NCI-H748 (cell line): ENCODE results near the gene HOGA1.
"Not testable (repeated sequence)": the region's sequence is repeated elsewhere in the genome, so short reads cannot be mapped to it uniquely, and the experiment has no call there.

Experiments
- DNase-seq: peaks from one replicate; lab custom pipeline; 2025; ENCODE audit not compliant: unreplicated experiment; lab: John Stamatoyannopoulos, UW

The HOGA1 gene

DNA sequence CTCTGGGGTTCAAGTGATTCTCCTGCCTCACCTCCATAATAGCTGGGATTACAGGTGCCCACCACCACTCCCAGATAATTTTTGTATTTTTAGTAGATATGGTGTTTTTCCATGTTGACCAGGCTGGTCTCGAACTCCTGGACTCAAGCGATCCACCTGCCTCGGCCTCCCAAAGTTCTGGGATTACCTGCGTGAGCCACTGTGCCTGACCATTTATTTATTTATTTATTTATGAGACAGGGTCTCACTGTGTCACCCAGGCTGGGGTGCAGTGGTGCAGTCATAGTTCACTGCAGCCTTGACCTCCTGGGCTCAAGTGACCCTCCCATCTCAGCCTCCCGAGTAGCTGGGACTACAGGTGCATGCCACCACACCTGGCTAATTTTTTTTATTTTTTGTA, 29.9 kb upstream of the HOGA1 start:
- not testable (repeated sequence) for DNase-seq

DNA sequence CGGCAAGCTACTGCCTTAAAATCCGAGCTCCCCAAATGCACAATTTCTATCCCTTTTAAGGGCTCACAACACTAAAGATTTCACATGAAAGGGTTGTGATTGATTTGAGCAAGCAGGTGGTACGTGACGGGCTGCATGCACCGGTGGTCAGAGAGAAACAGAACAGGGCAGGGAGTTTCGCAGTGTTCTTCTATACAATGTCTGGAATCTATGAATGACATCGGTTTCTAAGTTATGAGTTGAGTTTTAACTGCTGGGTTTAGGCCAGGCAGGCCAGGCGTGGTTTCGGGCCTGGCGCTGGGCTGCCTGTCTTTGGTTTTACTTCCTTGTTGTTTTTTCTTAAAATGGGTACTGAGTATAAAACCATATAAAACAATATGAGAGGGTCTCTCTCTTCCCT, 28.6 kb upstream of the HOGA1 start:
- DNase-seq: not testable (repeated sequence)

GRCh38 chr10:97560731-97561381, 23.3 kb upstream of the HOGA1 start:
- not testable (repeated sequence) for DNase-seq

GRCh38 chr10:97561386-97562077, 22.7 kb upstream of the HOGA1 start:
- not testable (repeated sequence) for DNase-seq

GRCh38 chr10:97562329-97562728, 21.9 kb upstream of the HOGA1 start:
- not testable (repeated sequence) for DNase-seq

GRCh38 chr10:97563337-97563736, 20.9 kb upstream of the HOGA1 start:
- DNase-seq: no peak

DNA sequence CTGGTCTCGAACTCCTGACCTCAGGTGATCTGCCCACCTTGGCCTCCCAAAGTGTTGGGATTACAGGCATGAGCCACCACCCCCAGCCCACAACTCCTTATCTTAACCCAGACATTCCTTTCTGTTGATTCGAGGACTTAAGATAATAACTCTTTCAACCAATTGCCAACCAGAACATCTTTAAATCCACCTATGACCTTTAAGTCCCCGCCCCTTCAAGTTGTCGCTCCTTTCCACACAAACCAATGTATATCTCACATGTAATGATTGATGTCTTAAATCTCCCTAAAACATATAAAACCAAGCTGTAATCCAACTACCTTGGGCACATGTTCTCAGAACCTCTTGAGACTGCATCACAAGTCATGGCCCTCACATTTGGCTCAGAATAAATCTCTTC, 19.4 kb upstream of the HOGA1 start:
- DNase-seq: no peak

DNA sequence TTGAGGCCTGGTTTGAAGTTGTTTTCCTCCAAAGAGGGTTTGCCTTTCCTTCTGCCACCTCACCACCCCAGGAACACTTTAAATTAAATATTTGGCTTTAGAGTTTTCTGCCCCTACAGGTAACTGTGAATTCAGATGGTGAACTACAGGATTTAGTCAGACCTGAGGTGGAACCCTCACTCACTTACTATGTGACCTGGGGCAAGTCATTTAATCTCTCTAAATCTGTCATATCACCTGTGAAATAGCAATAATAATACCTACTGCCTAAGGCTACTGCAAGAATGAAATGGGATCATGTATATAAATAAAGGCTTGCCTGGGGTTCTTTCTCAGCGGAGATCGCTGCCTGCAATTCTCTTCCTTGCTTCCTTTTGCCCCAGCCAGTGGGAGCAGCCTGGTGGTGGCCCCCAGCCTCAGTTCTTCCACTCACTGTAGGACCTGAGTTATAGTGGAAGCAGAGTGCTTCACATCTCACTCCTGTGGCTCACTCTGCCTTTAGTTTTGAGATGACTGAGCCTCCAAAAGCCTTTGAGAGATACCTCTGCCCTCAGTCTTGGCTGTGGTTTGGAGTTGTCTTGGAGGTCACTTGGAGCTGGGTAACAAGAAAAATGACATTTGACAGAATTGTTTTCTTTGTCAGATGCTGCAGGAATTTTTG, 17.7 kb upstream of the HOGA1 start:
- no peak for DNase-seq

GRCh38 chr10:97567891-97568290, 16.3 kb upstream of the HOGA1 start:
- no peak for DNase-seq

GRCh38 chr10:97570146-97570788, 13.9 kb upstream of the HOGA1 start:
- DNase-seq: no peak

DNA sequence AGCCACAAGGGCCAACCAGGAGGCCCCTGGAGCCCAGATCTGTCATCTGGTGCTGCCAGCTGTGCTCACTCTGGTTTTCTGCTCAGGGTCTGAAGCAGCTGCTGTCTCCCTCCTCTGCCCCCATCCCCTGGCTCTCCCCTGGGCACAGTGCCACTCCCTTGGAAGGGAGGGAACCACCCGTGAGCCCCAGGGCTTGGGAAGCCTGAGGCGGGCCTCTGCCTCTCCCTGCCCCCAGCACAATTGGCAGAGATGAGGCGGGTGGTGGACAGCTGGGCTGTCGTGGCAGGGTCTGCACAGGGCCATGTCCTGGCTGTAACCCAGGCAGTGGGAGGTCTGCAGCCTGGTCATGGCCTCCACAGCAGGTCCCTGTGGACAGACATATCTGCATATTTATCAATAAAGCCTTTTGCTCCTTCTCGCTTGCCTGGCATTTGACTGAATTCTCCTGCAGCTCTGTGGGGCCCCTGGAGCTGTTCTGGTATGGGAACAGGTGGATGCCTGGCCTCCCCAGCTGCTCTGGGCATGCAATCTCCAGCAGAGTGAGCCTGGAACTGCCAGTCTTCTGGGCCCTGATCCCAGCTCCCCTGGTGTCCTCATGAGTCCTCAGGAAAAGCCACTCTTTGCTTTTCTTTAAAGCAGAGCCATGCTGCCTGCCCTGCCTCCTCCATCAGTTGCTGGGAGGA, 13.3 kb upstream of the HOGA1 start:
- no peak for DNase-seq

DNA sequence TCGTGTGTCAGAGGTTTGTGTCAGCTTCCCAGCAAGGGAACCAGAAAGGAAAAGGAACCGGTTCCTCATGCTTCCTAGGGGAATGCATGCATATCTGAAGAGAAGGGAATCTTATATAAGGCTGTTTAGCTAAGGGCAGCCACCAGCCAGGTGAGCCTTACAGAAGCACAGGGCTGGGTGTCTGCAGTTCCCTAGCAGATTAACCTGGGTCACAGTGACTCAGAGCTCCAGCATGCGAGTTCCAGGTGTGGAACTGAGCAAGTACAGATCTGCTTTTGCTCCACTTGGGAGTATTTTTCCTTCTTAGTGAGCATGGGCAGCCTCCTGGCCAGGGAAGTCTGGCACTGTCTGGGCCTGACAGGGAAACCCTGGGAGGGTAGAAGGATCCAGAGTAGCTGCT, 12.6 kb upstream of the HOGA1 start:
- DNase-seq: no peak

GRCh38 chr10:97572214-97572989, 11.8 kb upstream of the HOGA1 start, which contains the start of gene ANKRD2:
ANKRD2 (plus strand) TSS chr10:97572779; CDS start chr10:97572789, 10 bp downstream.
- DNase-seq: peak; percentile 22

- no peak for DNase-seq
These were observed 11.2 kb upstream of the HOGA1 start for GRCh38 chr10:97573021-97573420.

GRCh38 chr10:97573672-97574071, 10.5 kb upstream of the HOGA1 start:
- DNase-seq: no peak

GRCh38 chr10:97574374-97575126, 9.6 kb upstream of the HOGA1 start:
- peak; percentile 44 for DNase-seq

GRCh38 chr10:97575127-97575668, 9.0 kb upstream of the HOGA1 start:
- no peak for DNase-seq

GRCh38 chr10:97576487-97576886, 7.7 kb upstream of the HOGA1 start:
- not testable (repeated sequence) for DNase-seq

DNA sequence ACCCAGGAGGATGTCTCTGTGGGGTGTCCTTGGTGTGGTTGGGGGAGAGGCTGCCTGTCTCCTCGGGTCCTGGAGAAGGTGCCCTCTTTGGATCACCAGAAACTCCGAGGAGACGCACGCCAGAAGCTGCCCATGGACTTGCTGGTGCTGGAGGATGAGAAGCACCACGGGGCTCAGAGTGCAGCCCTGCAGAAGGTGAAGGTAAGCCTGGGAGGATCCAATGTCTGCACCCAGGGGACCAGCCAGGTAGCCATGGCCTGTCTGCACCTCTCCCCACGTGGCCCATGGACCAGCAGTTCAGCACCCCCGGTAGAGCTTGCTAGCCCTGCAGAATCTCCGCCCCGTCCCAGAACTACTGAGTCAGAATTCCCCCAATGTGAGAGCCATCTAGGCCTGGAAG, 6.5 kb upstream of the HOGA1 start:
- DNase-seq: no peak
